ENCODE data around the gene TRIM38. TPM values are rescaled to one million over a fixed set of nuclear protein-coding genes. Genes with fewer than 3 reads are reported as not detected.
"Not testable (repeated sequence)": the region's sequence is repeated elsewhere in the genome, so short reads cannot be mapped to it uniquely, and the experiment has no call there.

Gene TRIM38
- total RNA-seq, 1 experiment from 2014 or later = 5.4 TPM

DNA sequence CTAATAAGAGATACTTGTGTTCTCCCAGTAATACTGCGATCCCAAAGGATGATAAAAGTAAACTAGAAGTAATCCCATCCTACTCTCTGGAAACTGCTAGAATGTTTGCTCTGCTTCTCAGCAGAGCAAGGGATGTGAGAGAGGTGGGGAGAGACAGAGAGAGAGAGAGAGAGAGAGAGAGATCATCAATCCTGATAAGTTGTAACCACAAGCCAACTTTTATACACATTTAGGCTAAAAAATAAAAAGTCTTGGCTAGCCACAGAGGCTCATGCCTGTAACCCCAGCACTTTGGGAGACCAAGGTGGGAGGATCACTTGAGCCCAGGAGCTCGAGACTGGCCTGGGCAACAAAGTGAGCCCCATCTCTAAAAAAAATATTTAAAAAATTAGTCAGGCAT lies 16.0 kb upstream of the TRIM38 start:
- intact Hi-C loops (cut with micrococcal nuclease) = no loop called here
- H3K9me3 Mint-ChIP-seq (ENCODE audit: unreplicated experiment) = peaks cover 13% of the 10 kb centered on the region
- no peak overlapping the region for H3K4me3 Mint-ChIP-seq (ENCODE audit: unreplicated experiment)
- H3K36me3 Mint-ChIP-seq (ENCODE audit: insufficient read depth, unreplicated experiment) = no peaks in the 10 kb centered on the region
- CTCF ChIA-PET = interaction anchor here (0.6 to 0.8 kb wide), 2 partner anchors 57 to 93 kb away, joined by 4 read pairs; no protein-coding TSS in a partner anchor
- H3K4me1 Mint-ChIP-seq (ENCODE audit: insufficient read depth, unreplicated experiment) = no peaks in the 10 kb centered on the region
- POLR2A ChIA-PET = no interaction called here
- no peaks in the 10 kb centered on the region for H3K27me3 Mint-ChIP-seq (ENCODE audit: insufficient read depth, unreplicated experiment)
- no TSS peak for BruUV-seq (replicated peaks)
- H3K27ac Mint-ChIP-seq (ENCODE audit: low read depth, unreplicated experiment) = no peak overlapping the region
- TF ChIP-seq, protein P1, sequence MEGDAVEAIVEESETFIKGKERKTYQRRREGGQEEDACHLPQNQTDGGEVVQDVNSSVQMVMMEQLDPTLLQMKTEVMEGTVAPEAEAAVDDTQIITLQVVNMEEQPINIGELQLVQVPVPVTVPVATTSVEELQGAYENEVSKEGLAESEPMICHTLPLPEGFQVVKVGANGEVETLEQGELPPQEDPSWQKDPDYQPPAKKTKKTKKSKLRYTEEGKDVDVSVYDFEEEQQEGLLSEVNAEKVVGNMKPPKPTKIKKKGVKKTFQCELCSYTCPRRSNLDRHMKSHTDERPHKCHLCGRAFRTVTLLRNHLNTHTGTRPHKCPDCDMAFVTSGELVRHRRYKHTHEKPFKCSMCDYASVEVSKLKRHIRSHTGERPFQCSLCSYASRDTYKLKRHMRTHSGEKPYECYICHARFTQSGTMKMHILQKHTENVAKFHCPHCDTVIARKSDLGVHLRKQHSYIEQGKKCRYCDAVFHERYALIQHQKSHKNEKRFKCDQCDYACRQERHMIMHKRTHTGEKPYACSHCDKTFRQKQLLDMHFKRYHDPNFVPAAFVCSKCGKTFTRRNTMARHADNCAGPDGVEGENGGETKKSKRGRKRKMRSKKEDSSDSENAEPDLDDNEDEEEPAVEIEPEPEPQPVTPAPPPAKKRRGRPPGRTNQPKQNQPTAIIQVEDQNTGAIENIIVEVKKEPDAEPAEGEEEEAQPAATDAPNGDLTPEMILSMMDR (IDR thresholded peaks at IDR 0.05; ENCODE audit: unreplicated experiment) = no peak
- no peak for DNase-seq (ENCODE audit: unreplicated experiment)

DNA sequence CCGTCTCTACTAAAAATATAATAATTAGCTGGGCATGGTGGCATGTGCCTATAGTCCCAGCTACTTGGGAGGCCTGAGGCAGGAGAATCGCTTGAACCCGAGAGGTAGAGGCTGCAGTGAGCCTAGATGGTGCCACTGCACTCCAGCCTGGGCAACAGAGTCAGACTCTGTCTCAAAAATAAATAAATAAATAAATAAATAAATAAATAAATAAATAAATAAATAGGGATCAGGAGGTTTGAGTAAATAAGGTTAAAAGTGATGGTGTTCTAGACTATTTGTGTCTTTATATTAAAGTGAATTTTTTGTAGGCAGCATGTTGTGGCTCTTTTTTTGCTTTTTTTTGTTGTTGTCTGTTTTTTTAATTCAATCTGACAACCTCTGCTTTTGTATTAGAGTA lies 15.1 kb upstream of the TRIM38 start:
- H3K27ac Mint-ChIP-seq (ENCODE audit: low read depth, unreplicated experiment); H3K36me3 Mint-ChIP-seq (ENCODE audit: insufficient read depth, unreplicated experiment); H3K27me3 Mint-ChIP-seq (ENCODE audit: insufficient read depth, unreplicated experiment); DNase-seq (ENCODE audit: unreplicated experiment); POLR2A ChIA-PET; H3K4me3 Mint-ChIP-seq (ENCODE audit: unreplicated experiment); intact Hi-C loops (cut with micrococcal nuclease); BruUV-seq (replicated peaks); H3K4me1 Mint-ChIP-seq (ENCODE audit: insufficient read depth, unreplicated experiment): not testable (repeated sequence)
- CTCF ChIA-PET = interaction anchor here (0.8 kb wide), 1 partner anchor 56 kb away, joined by 4 read pairs; no protein-coding TSS in a partner anchor
- H3K9me3 Mint-ChIP-seq (ENCODE audit: unreplicated experiment) = peaks cover 13% of the 10 kb centered on the region

DNA sequence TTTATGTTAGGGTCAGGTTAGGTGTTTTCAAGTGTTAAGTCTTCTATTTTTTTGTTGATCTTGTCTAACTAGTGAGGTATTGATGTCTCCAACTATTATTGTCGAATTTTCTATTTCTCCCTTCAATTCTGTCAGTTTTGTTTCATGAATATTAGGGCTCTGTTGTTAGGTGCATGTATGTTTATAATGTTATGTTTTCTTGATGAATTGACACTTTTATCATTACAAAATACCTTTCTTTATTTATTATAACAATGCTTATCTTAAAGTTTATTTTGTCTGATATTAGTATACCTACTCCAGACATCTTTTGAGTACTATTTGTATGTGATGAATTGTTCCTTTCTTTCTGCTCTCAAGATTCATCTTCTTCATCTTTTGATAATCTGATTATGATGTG lies 12.9 kb upstream of the TRIM38 start:
- Mint-ChIP-seq H3K27ac (ENCODE audit: low read depth, unreplicated experiment) (no peak overlapping the region), H3K4me3 (ENCODE audit: unreplicated experiment) (no peak overlapping the region), H3K4me1 (ENCODE audit: insufficient read depth, unreplicated experiment) (no peaks in the 10 kb centered on the region), H3K27me3 (ENCODE audit: insufficient read depth, unreplicated experiment) (no peaks in the 10 kb centered on the region), H3K9me3 (ENCODE audit: unreplicated experiment) (peaks cover 13% of the 10 kb centered on the region), H3K36me3 (ENCODE audit: insufficient read depth, unreplicated experiment) (no peaks in the 10 kb centered on the region)
- ChIA-PET CTCF (no interaction called here), POLR2A (no interaction called here)
- intact Hi-C loops (cut with micrococcal nuclease) = no loop called here
- BruUV-seq (replicated peaks) = no TSS peak
- no peak for DNase-seq (ENCODE audit: unreplicated experiment)
- TF ChIP-seq, protein P1 (IDR thresholded peaks at IDR 0.05; ENCODE audit: unreplicated experiment) = no peak

DNA sequence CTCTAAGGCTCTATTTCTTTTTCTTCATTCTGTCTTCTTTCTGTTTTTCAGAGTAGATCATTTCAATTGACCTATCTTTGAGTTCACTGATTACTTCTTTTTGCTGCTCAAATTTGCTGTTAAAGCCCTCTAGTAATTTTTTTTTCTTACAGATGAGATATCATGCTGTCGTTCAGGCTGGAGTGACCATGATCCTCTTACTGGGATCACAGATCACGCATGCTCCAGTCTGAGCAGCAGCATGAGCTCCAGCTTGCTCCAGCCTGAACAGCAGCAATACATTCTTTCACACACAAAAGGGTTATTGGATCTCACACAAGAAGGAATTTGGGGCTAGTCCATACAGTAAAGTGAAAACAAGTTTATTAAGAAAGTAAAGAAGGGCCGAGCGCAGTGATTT lies 12.3 kb upstream of the TRIM38 start:
- ChIA-PET POLR2A (no interaction called here), CTCF (no interaction called here)
- TF ChIP-seq, protein P1 (IDR thresholded peaks at IDR 0.05; ENCODE audit: unreplicated experiment) = no peak
- BruUV-seq (replicated peaks) = no TSS peak
- H3K27ac Mint-ChIP-seq (ENCODE audit: low read depth, unreplicated experiment) = no peak overlapping the region
- H3K36me3 Mint-ChIP-seq (ENCODE audit: insufficient read depth, unreplicated experiment) = no peaks in the 10 kb centered on the region
- no peak for DNase-seq (ENCODE audit: unreplicated experiment)
- peaks cover 10% of the 10 kb centered on the region for H3K9me3 Mint-ChIP-seq (ENCODE audit: unreplicated experiment)
- intact Hi-C loops (cut with micrococcal nuclease) = no loop called here
- no peak overlapping the region for H3K4me3 Mint-ChIP-seq (ENCODE audit: unreplicated experiment)
- no peaks in the 10 kb centered on the region for H3K27me3 Mint-ChIP-seq (ENCODE audit: insufficient read depth, unreplicated experiment)
- no peaks in the 10 kb centered on the region for H3K4me1 Mint-ChIP-seq (ENCODE audit: insufficient read depth, unreplicated experiment)
